HepG2 (cell line): Measurements from ENCODE around the gene GNPDA1. TPM values are rescaled to one million over a fixed set of nuclear protein-coding genes. Genes with fewer than 3 reads are reported as not detected.
A peak's percentile ranks its signal among the peaks of the same experiment; 100 is the strongest.

Source experiments
- AFF4 ChIP-seq: sonication (generic); formaldehyde crosslinking; IDR thresholded peaks from 2 replicates; pipeline ENCODE4 v1.4.0; 2020; ENCODE audit warnings: missing genetic modification reagents
- ASH2L ChIP-seq: fragments of 300-600, 200-600 bp; sonication (generic); IDR thresholded peaks from 2 replicates; pipeline ENCODE4 v1.7.0; 2017; ENCODE audit warnings: low read depth, mild to moderate bottlenecking, moderate library complexity, mixed read lengths, low read length; ENCODE audit not compliant: insufficient read length
- CCAR2 ChIP-seq: fragments of 200-400 bp; formaldehyde crosslinking; optimal IDR thresholded peaks from 2 replicates; pipeline ENCODE3; 2018; ENCODE audit warnings: low read depth, mild to moderate bottlenecking, low read length, moderate library complexity
- HDAC6 ChIP-seq: fragments of 200-600 bp; sonication (generic); IDR thresholded peaks from 2 replicates; pipeline ENCODE4 v1.7.0; 2017; ENCODE audit warnings: mild to moderate bottlenecking, antibody characterized with exemption, low read length, low read depth
- HMG20A ChIP-seq: IDR thresholded peaks from 2 replicates; pipeline ENCODE4 v1.6.1; 2016; ENCODE audit warnings: borderline replicate concordance
- MEIS2 ChIP-seq: sonication (generic); formaldehyde crosslinking; IDR thresholded peaks from 2 replicates; pipeline ENCODE4 v1.9.0; 2021; ENCODE audit warnings: mild to moderate bottlenecking, missing genetic modification reagents
- MLX ChIP-seq: IDR thresholded peaks from 2 replicates; pipeline ENCODE4 v1.6.1; 2016
- PLRG1 ChIP-seq: fragments of 450-650 bp; conservative IDR thresholded peaks from 2 replicates; pipeline ENCODE4 v1.6.1; 2016
- TOE1 ChIP-seq: sonication (generic); formaldehyde crosslinking; IDR thresholded peaks from 2 replicates; pipeline ENCODE4 v1.4.0; 2020; ENCODE audit warnings: mild to moderate bottlenecking, missing genetic modification reagents
- ZBTB38 ChIP-seq: sonication (generic); formaldehyde crosslinking; IDR thresholded peaks from 2 replicates; pipeline ENCODE4 v1.5.1; 2020; ENCODE audit warnings: mild to moderate bottlenecking, missing genetic modification reagents
- ZBTB4 ChIP-seq: sonication (generic); formaldehyde crosslinking; IDR thresholded peaks from 2 replicates; pipeline ENCODE4 v1.4.0; 2020; ENCODE audit warnings: missing genetic modification reagents, mild to moderate bottlenecking, borderline replicate concordance
- ZFP37 ChIP-seq: sonication (generic); formaldehyde crosslinking; IDR thresholded peaks from 2 replicates; pipeline ENCODE4 v1.4.0; 2020; ENCODE audit warnings: missing genetic modification reagents, borderline replicate concordance
- ZFYVE20 ChIP-seq: sonication (generic); formaldehyde crosslinking; IDR thresholded peaks from 2 replicates; pipeline ENCODE4 v1.8.0; 2023; ENCODE audit warnings: low read depth, mild to moderate bottlenecking, moderate library complexity, missing genetic modification reagents, borderline replicate concordance
- ZNF136 ChIP-seq: sonication (generic); formaldehyde crosslinking; IDR thresholded peaks from 2 replicates; pipeline ENCODE4 v1.8.1; 2022; ENCODE audit warnings: low read depth, mild to moderate bottlenecking, moderate library complexity, missing genetic modification reagents
- ZNF337 ChIP-seq: sonication (generic); formaldehyde crosslinking; IDR thresholded peaks from 2 replicates; pipeline ENCODE4 v1.5.1; 2020; ENCODE audit warnings: missing genetic modification reagents, low read depth, mild to moderate bottlenecking, borderline replicate concordance
- ZNF564 ChIP-seq: sonication (generic); formaldehyde crosslinking; IDR thresholded peaks from 2 replicates; pipeline ENCODE4 v1.8.1; 2023; ENCODE audit warnings: mild to moderate bottlenecking, missing genetic modification reagents
- ZNF639 ChIP-seq: conservative IDR thresholded peaks from 2 replicates; pipeline ENCODE4 v1.6.1; 2018; ENCODE audit warnings: missing genetic modification reagents
- ZNF678 ChIP-seq: sonication (generic); formaldehyde crosslinking; IDR thresholded peaks from 2 replicates; pipeline ENCODE4 v1.4.0; 2020; ENCODE audit warnings: mild to moderate bottlenecking, missing genetic modification reagents
- ZNF782 ChIP-seq: sonication (generic); formaldehyde crosslinking; IDR thresholded peaks from 2 replicates; pipeline ENCODE4 v1.4.0; 2020; ENCODE audit warnings: missing genetic modification reagents, mild to moderate bottlenecking, borderline replicate concordance
- polyA plus RNA-seq, 8 experiments: library from polyadenylated mRNA; depleted of rRNA in 3 of 8; stranded (reverse) in 7 of 8; unstranded in 1 of 8; fragments of >200 nt; fragmentation: Illumina TruSeq in 4 of 8; extraction: Trizol in 4 of 8; gene quantifications; 2 replicates each; pipeline versions ENCODE4 v1.2.1 to v1.2.3, GENCODE V29; 2011 to 2016; ENCODE audit warnings: low read depth in 4 of 8, missing spikeins in 1 of 8, mixed read lengths in 1 of 8; ENCODE audit not compliant: insufficient read depth in 1 of 8
- total RNA-seq, 5 experiments: library from RNA; depleted of rRNA; stranded (reverse); fragments of >200 nt; fragmentation: Illumina TruSeq; extraction: Trizol; gene quantifications; 2 replicates each; pipeline ENCODE4 v1.2.3, GENCODE V29; 2016; ENCODE audit warnings: low read depth in 1 of 5

The GNPDA1 gene
- total and polyA plus RNA-seq, 2 of the 13 experiments (the other 11 are each of a cell fraction or from before 2014, with no cell fraction given) = 6.0 to 54.1 TPM

GRCh38 chr5:141968914-141969608 is 43.8 kb downstream of the GNPDA1 start, which contains the start of gene RNF14 (continued):
- no peak for TF ChIP-seq ZBTB4
- TF ChIP-seq HDAC6 = no peak
- peak; percentile 91; the same call in 1 of the 2 replicates for TF ChIP-seq ZNF639
- 0 out of 2 replicates have a peak, but pooled peaks have one; percentile 80 for TF ChIP-seq TOE1
- TF ChIP-seq ZFYVE20 (CRISPR knock-in tag) = peak; percentile 28; the same call in 1 of the 2 replicates
- 0 out of 2 replicates have a peak, but pooled peaks have one; percentile 69 for TF ChIP-seq ZNF678
- no peak for TF ChIP-seq CCAR2
- peak; percentile 55; the same call in 1 of the 2 replicates for TF ChIP-seq ZNF136 (CRISPR knock-in tag)
- no peak for TF ChIP-seq MLX
- 0 out of 2 replicates have a peak, but pooled peaks have one; percentile 62 for TF ChIP-seq AFF4
- no peak for TF ChIP-seq PLRG1
- TF ChIP-seq ZNF782 (CRISPR knock-in tag) = peak; percentile 92; the same call in 1 of the 2 replicates
- peak; percentile 88; the same call in 1 of the 2 replicates for TF ChIP-seq ZNF564
- peak; percentile 12; the same call in 1 of the 2 replicates for TF ChIP-seq ZFP37 (CRISPR knock-in tag)
- TF ChIP-seq HMG20A (CRISPR knock-in tag) = no peak
- TF ChIP-seq ZNF337 (CRISPR knock-in tag) = no peak
- TF ChIP-seq ASH2L = peak; percentile 92
- peak; percentile 82 for TF ChIP-seq MEIS2 (CRISPR knock-in tag)
- peak; percentile 90 for TF ChIP-seq ZBTB38 (CRISPR knock-in tag)
